Transverse colon (tissue), 3 donors: ENCODE measurements around the gene CHIC1.

ENCODE experiments used
- CTCF ChIP-seq, 5 experiments: fragments of 200-600 bp in 3 of 5; fragments of 450-650 bp in 2 of 5; sonication (generic) in 3 of 5; IDR thresholded peaks; 1 replicate in 2 of 5; 2 replicates in 3 of 5; pipeline ENCODE4 v1.5.1; 2016 to 2017; ENCODE audit warnings: antibody characterized with exemption in 5 of 5, inconsistent platforms in 3 of 5, mild to moderate bottlenecking in 2 of 5, moderate library complexity in 1 of 5
- POLR2A ChIP-seq: fragments of 450-650 bp; IDR thresholded peaks from one replicate; pipeline ENCODE4 v1.6.1; 2016; ENCODE audit warnings: antibody characterized with exemption, mild to moderate bottlenecking, moderate library complexity

DNA sequence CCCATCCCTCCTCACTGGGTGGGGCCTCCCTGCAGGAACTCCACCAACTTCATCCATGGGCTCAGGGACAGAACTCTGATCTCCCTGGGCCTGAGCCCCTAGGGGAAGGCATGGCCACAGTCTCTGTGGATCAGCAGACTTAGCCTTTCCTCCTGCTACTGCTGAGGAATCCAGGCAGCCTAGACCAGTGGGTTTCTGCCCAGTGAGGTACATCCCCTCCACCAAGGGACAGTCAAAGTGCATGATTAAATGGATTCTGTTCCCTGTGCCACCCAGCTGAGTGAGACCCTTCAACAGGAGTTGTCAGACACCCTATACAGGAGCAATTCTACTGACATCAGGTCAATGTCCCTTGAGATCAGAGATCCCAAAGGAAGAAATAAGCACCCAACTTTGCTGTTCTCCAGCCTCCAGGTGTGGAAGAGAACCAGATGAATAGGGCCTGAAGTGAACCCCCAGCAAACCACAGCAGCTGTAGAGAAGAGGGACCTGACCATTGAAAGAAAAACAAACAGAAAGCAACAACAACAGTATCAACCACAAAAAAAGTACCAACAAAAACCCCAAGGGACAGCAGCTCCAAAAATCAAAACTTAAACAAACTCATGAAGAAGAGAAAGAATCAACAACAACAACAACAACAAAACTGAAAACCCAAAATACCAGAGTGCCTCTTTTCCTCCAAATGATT lies 84.8 kb downstream of the CHIC1 start:
- TF ChIP-seq CTCF (IDR thresholded peaks at IDR 0.05) = no peak
- no peak for TF ChIP-seq POLR2A
